ENCODE results near the gene MTFR1L. TPM values are rescaled to one million over a fixed set of nuclear protein-coding genes. Genes with fewer than 3 reads are reported as not detected.
A peak's percentile ranks its signal among the peaks of the same experiment; 100 is the strongest.
"Not testable (repeated sequence)": the region's sequence is repeated elsewhere in the genome, so short reads cannot be mapped to it uniquely, and the experiment has no call there.

MTFR1L gene
- polyA plus RNA-seq, 2 of the 4 experiments (the other 2 are of a cell fraction) = 26.1 TPM

GRCh38 chr1:25837262-25837875 is 17.6 kb downstream of the MTFR1L start:
- peak; percentile 33; the same call in 2 of the 3 replicates for TF ChIP-seq SMC3 (IDR thresholded peaks at IDR 0.05)
- TF ChIP-seq, protein P1, sequence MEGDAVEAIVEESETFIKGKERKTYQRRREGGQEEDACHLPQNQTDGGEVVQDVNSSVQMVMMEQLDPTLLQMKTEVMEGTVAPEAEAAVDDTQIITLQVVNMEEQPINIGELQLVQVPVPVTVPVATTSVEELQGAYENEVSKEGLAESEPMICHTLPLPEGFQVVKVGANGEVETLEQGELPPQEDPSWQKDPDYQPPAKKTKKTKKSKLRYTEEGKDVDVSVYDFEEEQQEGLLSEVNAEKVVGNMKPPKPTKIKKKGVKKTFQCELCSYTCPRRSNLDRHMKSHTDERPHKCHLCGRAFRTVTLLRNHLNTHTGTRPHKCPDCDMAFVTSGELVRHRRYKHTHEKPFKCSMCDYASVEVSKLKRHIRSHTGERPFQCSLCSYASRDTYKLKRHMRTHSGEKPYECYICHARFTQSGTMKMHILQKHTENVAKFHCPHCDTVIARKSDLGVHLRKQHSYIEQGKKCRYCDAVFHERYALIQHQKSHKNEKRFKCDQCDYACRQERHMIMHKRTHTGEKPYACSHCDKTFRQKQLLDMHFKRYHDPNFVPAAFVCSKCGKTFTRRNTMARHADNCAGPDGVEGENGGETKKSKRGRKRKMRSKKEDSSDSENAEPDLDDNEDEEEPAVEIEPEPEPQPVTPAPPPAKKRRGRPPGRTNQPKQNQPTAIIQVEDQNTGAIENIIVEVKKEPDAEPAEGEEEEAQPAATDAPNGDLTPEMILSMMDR (IDR thresholded peaks at IDR 0.05) = peak; percentile 46; the same call in 1 of the 3 replicates
- TF ChIP-seq RAD21 (conservative IDR thresholded peaks at IDR 0.05 in 1 of 2, IDR thresholded peaks at IDR 0.05 in 1 of 2) = peak; percentile 39 to 49
- no peak for TF ChIP-seq PBX3 (IDR thresholded peaks at IDR 0.05)
- TF ChIP-seq RNF2 (IDR thresholded peaks at IDR 0.05; ENCODE audit: borderline replicate concordance, low read depth) = no peak
- DNase-seq (ENCODE audit: low read depth in 1 of 2, low spot score in 1 of 2) (peak in 1 of 2 experiments; percentile 14), FAIRE-seq (no peak), ATAC-seq (peak in 1 of 2 experiments; percentile 59; a peak in 1 of 6 replicates)
- Histone ChIP-seq H3K4me2 (no peak overlapping the region), H3K4me3 (no peak overlapping the region), H3K9me3 (no peaks in the 10 kb centered on the region), H3K4me1 (no peaks in the 10 kb centered on the region), H3K27ac (no peak overlapping the region)
- ChIA-PET POLR2A (interaction anchor here (1.0 kb wide), 1 partner anchor 37 kb away, joined by 3 read pairs; no protein-coding TSS in a partner anchor), CTCF (interaction anchor here (0.6 to 1.5 kb wide), 10 partner anchors 8 to 185 kb away, joined by 3 to 7 read pairs (median 3); partner anchors contain the start of genes EXTL1, PAFAH2 and PAQR7)
- 88% methylated on average over 1 of the region's 1 CpG for WGBS (ENCODE audit: missing lambda C conversion rate)

DNA sequence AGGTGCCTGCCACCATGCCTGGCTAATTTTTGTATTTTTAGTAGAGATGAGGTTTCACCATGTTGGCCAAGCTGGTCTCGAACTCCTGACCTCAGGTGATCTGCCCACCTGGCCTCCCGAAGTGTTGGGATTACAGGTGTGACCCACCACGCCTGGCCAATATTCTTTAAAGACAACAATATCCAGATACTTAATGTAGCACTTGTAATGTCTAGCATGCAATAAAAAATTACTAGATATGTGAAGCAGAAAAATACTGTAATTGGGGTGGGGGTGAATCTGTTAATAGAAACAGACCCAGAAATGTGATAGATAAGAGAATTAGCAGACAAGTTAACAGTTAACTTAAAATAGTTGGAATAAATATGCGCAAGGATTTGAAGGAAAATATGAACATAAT is 20.1 kb downstream of the MTFR1L start:
- CTCF ChIA-PET = interaction anchor here (1.0 to 1.7 kb wide), 3 partner anchors 9 to 158 kb away, joined by 4 to 5 read pairs (median 4); partner anchors contain the start of genes MTFR1L and PAFAH2
- H3K4me1 ChIP-seq; H3K4me3 ChIP-seq; POLR2A ChIA-PET; H3K9me3 ChIP-seq; H3K27ac ChIP-seq; ATAC-seq; H3K4me2 ChIP-seq; DNase-seq (ENCODE audit: low read depth in 1 of 2, low spot score in 1 of 2); FAIRE-seq: not testable (repeated sequence)
- 98% methylated on average over 4 of the region's 4 CpGs for whole genome bisulfite sequencing (ENCODE audit: missing lambda C conversion rate)

GRCh38 chr1:25843483-25843882 is 23.7 kb downstream of the MTFR1L start:
- POLR2A ChIA-PET = no interaction called here
- Histone ChIP-seq H3K27ac (no peak overlapping the region), H3K4me1 (no peaks in the 10 kb centered on the region), H3K9me3 (no peaks in the 10 kb centered on the region), H3K4me2 (no peak overlapping the region), H3K4me3 (no peak overlapping the region)
- DNase-seq (ENCODE audit: low read depth in 1 of 2, low spot score in 1 of 2) (no peak), FAIRE-seq (no peak), ATAC-seq (no peak)
- 62% methylated on average over 3 of the region's 3 CpGs for WGBS (ENCODE audit: missing lambda C conversion rate)
- CTCF ChIA-PET = no interaction called here
- no peak for TF ChIP-seq GATA3 (IDR thresholded peaks at IDR 0.05; ENCODE audit: borderline replicate concordance)
- TF ChIP-seq EP300 (IDR thresholded peaks at IDR 0.05) = no peak
- TF ChIP-seq RFX5 (IDR thresholded peaks at IDR 0.05) = no peak
- no peak for TF ChIP-seq BCL3 (IDR thresholded peaks at IDR 0.05)

DNA sequence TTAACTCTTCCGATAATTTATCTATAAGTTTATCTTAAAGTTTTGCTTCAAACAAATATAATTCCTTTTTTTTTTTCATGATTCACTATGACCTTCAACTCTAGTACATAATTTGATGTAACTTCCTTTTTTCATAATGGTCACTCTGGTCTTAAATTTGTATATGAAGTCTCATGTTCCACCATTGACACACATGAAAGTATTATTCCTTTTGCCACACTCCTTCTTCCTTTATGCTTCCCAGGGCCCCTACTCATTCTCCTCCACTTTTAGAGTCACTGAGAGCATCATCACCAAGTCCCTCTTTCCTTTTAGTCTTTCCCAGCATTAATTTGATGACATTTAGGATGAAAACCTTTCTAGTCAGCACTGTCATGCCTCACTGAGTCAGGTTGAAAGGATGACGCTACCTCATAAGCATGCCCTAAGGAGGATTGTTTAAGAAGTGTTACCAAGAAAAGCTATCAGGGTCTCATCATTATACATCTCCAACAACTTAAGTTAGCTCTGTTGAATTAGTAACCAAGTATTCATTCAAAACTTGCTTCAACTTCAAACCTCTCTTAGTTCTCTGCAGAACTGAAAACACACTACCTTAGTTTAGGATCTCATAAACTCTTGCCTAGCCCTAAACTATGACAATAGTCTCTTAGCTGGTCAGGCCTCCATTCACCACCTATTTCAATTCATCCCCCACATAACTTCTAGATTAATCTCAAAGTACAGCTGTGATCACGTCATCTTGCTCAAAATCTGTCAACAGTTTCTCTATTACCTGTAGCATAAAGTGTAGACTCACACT is 25.0 kb downstream of the MTFR1L start:
- CTCF ChIA-PET = interaction anchor here (0.9 to 1.2 kb wide), 2 partner anchors 14 to 35 kb away, joined by 3 read pairs; no protein-coding TSS in a partner anchor
- Histone ChIP-seq H3K9me3 (no peaks in the 10 kb centered on the region), H3K27ac (no peak overlapping the region), H3K4me3 (no peak overlapping the region), H3K4me1 (no peaks in the 10 kb centered on the region), H3K4me2 (no peak overlapping the region)
- DNase-seq (ENCODE audit: low read depth in 1 of 2, low spot score in 1 of 2) = no peak
- 96% methylated on average over 3 of the region's 3 CpGs for WGBS (ENCODE audit: missing lambda C conversion rate)
- POLR2A ChIA-PET = no interaction called here
- FAIRE-seq = no peak
- ATAC-seq = no peak
- TF ChIP-seq RCOR1 (IDR thresholded peaks at IDR 0.05; ENCODE audit: low read depth, low read length) = no peak
- no peak for TF ChIP-seq FOSB (CRISPR knock-in tag; IDR thresholded peaks at IDR 0.05)
- TF ChIP-seq, protein P1 (IDR thresholded peaks at IDR 0.05) = no peak
- TF ChIP-seq HOXB5 (CRISPR knock-in tag; IDR thresholded peaks at IDR 0.05) = no peak
- TF ChIP-seq POLR2A (IDR thresholded peaks at IDR 0.05; ENCODE audit: low read length) = no peak
- no peak for TF ChIP-seq FOXS1 (CRISPR knock-in tag; IDR thresholded peaks at IDR 0.05)
- no peak for TF ChIP-seq RARB (CRISPR knock-in tag; IDR thresholded peaks at IDR 0.05)
- no peak for TF ChIP-seq TP53 (CRISPR knock-in tag; IDR thresholded peaks at IDR 0.05)
- TF ChIP-seq REST (IDR thresholded peaks at IDR 0.05) = no peak
